GM18498 (cell line): ENCODE measurements around the gene SNTB2.

Experiments used
- ATAC-seq: cut with Tn5 transposase; IDR thresholded peaks from one replicate; pipeline ENCODE4 v1.9.1; 2021; ENCODE audit warnings: mild to moderate bottlenecking, moderate library complexity; ENCODE audit not compliant: unreplicated experiment

SNTB2 gene

GRCh38 chr16:69179328-69180010 lies 7.5 kb upstream of the SNTB2 start:
- no peak for ATAC-seq

DNA sequence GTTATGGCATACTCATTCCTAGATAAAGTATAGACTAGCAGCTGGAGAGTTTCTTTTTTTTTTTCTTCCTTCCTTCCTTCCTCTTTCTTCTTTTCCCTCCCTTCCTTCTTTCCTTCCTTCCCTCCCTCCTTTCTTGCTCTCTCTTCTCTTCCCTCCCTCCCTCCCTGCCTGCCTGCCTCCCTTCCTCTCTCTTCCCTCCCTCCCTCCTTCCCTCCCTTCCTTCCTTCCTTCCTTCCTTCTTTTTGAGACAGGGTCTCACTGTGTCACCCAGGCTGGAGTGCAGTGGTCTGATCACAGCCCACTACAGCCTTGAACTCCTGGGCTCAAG lies 7.0 kb upstream of the SNTB2 start:
- ATAC-seq, result no peak

DNA sequence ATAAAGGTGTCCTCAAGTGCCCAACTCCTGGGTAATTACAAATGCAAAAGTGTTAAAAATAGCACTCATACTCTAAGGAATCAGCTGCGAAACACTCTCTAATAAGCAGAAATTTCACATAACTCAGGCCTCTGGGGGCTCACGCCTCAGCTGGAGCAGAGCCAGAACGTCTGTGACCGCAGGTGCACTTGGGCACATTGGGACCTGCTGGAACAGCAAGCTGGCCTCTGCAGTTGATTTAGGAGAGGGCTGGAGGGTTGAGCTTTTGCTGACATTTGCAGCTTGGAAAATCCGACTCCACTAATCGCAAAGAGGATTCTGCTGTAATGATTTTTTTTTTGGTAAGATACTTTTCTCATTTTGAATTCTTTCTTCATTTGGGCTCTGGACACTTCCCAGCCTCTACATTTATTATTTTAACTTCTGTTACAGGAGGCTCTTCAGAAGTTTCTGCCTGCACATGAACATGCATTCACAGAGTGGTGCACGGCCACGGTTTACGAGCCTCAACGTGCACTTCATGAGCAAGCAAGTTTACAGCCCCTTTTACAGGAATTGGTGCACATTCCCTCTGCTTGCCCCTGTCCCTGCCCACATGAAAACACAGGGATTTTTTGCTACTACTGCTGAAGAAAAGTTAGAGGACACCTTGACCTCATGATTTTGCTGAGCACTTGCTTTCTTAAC lies 4.1 kb upstream of the SNTB2 start:
- no peak for ATAC-seq

DNA sequence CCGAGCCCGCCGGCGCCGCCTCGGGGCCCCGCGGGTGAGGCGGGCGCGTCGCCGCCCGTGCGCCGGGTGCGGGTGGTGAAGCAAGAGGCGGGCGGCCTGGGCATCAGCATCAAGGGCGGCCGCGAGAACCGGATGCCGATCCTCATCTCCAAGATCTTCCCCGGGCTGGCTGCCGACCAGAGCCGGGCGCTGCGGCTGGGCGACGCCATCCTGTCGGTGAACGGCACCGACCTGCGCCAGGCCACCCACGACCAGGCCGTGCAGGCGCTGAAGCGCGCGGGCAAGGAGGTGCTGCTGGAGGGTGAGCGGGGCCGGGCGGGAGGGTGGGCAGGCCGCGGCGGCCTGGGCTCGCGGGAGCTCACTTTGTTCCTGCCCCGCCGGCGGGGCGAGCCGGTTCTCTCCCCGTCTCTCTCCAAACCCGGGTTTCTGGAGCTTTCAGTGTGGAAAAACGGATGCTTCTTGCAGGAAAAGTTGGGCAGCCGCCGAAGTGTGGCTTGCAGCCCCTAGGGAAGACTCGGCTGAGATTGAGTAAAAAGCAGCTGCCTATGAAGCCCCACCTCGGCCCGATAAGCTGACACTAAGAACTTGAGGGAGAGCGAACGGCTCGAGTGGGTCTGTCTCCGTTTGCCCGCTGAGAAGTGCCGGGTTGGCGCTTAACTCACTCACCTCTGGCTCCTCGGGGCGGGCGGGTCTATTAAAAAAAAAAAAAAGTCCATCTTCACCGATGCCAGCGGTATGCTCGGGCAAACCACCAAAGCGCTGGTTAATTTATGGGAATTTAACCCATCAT lies 677 bp downstream of the SNTB2 start:
- ATAC-seq, result peak; percentile 30

GRCh38 chr16:69188236-69188549 lies 1.2 kb downstream of the SNTB2 start:
- no peak for ATAC-seq

GRCh38 chr16:69188716-69189115 lies 1.8 kb downstream of the SNTB2 start:
- no peak for ATAC-seq

DNA sequence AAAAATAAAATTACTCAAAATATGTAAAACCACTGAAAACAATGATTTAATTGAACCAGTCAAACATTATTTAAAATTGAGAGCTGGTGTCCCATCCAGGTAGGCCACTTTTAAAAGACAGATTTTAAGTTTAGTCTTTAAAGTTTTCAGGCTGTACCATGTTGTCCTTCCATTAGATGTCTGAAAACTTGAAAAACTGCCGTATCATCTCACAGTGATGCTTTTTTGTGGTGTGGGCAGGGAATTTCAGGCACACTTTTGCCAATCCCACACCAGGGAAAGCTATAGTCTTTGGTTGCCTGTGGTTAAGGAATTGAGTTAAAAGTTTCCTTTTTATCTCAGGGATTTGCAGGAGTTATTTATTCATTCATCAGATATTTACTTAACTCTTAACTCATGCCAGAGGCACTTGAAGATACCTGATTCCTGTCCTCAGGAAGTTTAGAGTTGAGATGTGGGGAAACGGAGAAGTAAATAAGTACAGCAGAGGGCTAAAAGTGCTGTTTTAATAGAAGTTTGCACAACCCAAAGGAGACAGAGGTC lies 3.2 kb downstream of the SNTB2 start:
- no peak for ATAC-seq

DNA sequence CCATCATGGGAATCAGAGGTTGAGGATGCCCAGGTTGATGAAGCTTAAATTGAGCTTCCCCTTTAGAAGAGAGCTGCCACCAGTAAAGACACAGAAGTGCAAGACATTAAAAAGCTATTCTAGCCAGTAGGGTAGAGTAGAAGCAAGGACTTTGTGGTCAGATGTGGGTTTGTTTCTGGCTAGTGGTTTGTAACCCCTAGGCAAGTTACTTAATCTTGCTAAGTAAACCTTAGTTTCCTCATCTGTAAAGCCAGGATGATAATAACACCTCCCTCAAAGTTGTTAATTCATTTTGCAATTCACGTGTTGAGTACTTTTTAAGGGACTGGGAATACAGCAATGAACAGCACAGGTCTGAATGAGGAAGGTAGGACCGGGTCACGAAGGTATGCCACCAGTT lies 3.6 kb downstream of the SNTB2 start:
- no peak for ATAC-seq

DNA sequence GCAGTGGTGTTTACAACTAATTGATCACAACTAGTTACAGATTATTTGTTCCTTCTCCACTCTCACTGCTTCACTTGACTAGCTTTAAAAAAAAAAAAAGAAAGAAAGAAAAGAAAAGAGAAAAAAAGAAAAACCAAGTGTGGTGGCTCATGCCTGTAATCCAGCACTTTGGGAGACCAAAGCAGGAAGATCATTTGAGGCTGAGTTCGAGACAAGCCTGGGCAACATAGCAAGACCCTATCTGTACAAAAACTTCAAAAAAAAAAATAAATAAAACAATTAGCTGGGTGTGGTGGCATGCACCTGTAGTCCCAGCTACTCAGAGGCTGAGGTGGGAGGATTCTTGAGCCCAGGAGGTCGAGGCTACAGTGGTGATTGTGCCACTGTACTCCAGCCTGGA lies 4.2 kb downstream of the SNTB2 start:
- ATAC-seq, result no peak

DNA sequence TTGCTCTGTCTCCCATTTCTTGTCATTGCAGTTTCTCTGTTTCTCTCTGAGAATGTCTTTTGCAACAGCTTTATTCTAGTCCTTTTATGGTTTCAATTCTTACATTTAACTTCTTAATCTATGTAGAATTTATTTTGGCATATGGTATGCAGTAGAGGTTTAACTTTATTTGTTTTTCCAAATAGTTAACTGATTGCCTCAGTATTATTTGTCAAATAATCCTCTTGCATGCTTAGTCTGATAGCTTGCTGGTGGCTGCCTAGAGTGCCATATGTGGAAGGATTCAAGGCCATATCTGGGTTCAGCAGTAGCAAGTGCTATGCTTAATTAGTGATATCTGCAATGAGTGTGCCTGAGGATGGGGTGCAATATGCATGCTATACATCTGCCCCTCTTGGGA lies 6.9 kb downstream of the SNTB2 start:
- no peak for ATAC-seq

DNA sequence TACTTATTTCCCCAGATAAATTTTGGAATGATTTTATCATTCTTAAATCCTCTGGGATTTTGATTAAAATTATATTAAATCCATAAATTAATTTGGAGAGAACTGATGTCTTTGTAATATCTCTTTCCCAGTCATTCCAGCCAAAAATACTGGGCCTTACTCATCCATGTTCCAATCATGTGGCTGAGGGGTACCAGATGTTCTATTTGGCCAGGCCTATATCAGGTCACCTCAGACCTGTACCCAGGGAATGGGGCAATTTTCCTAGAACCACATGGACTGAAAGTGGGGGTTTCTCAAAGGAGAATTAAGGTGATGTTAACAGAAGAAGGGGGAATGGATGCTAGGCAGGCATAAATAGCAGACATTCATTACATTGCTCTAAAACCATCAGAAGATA lies 7.5 kb downstream of the SNTB2 start:
- no peak for ATAC-seq

DNA sequence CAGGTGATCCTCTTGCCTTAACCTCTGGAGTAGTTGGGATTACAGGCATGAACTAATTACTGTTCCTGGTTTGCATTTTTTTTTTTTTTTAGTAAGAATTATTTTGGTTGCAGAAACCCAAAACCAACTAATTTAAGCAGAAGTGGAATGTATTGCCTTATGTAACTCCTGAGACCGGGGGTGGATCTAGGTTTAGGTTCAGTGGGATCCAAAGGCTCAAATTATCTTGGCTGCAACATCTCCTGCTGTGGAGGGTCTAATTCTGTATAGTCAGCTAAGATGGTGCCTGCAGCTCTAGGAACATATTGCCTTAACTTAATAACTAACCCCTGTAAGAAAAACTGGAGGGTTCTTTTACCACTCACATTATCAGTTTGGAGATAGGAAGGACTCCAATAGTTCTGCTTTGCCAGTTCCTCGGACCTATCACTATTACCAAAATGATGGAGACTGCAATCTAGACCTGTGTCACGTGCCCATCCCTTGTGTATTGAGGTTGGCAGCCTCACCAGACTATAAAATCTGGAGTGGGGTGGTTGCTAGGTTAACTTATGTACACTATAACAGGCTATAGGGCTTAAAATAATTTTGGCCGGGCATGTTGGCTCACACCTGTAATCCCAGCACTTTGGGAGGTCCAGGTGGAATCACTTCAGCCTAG lies 8.5 kb downstream of the SNTB2 start:
- ATAC-seq, result no peak

- no peak for ATAC-seq
Measured at GRCh38 chr16:69197573-69197972, 10.6 kb downstream of the SNTB2 start.

DNA sequence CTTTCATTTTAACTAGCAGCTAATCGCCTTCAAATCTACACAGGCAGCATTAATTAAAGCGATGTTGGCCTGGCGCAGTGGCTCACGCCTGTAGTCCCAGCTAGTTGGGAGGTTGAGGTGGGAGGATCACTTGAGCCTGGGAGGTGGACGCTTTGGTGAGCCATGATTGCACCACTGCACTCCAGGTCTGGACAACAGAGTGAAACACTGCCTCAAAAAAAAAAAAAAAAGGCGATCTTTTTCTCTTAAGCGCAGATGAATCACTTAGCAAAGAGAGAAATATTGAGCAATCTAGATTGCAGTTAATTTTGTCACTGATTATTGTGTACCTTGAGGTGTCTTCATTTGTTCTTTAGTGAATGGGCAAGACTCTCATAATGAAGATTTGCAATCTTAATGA lies 12.4 kb downstream of the SNTB2 start:
- ATAC-seq, result no peak

DNA sequence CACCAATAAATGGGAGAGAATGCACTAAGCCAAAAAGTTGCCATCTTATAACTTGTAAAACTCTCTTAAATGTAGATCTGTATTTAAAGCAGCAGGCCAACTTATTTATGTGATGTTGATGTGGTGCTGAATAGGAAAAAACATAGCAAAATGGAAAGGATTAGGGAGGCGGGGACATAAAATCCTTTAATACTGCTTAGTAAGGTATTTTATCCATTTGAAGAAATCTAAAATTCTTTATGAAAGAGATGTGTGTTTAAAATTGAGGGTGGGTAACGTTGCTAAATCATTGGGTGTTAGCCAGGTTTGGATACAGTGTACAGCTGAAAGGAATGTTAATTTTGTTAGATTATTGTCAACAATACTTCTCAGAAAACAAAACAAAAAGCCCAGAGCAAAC lies 14.3 kb downstream of the SNTB2 start:
- ATAC-seq, result no peak

DNA sequence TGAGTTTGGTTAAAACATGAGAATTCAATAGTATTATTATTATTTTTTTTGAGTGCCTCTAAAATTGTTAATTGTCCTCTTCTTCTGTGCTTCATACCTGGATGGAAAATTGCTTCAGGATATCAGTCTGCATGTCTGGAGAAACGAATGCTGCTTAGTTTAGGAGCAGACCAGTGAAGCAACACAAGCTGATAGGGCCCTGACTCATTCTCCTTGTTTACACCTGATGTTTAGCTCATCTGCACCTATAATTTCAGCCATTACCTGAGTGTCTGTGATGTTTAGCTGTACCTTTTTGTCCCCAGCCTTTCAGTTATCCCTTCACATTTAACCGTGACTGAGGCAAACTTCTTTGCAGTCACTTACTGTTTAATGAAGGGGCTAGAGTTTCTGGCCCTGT lies 14.8 kb downstream of the SNTB2 start:
- no peak for ATAC-seq

DNA sequence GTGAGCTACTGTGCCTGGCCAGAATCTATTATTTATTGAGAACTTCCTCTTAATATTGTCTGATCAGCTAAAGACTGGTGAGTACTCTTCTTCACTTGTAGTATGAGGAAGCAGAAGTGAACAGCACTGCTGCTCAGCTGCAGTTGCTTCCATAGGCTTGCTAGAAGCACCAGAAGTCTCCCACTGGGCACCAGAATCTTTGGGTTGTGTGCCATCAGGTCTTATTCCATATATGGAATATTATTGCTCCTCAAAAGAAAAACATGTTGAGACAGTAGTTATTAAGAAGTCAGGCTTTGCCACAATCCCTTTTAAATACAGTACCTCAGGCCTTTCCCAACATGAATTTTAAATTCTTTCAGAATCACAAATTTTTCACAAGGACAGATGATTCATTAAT lies 17.2 kb downstream of the SNTB2 start:
- no peak for ATAC-seq

GRCh38 chr16:69209735-69210134 lies 22.8 kb downstream of the SNTB2 start:
- ATAC-seq, result no peak

DNA sequence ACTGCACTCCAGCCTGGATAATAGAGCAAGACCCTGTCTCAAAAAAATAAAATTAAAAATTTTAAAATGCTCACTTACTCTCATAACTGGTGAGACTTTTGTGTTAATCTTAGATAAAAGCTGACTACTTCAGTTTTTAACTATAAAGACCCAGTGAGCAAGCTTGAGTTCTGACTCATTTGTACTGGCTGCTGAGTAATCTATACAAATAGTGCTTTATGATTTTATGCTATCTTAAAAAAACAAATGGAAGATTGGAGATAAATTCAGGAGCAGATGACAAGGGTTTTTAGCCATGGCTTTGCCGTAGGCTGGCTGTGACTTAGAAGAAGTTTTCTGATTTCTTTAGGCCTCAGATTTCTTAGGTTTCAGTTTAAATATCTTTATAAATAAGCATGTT lies 30.5 kb downstream of the SNTB2 start:
- ATAC-seq, result no peak

GRCh38 chr16:69219279-69219678 lies 32.3 kb downstream of the SNTB2 start:
- ATAC-seq, result no peak

- no peak for ATAC-seq
Measured at GRCh38 chr16:69223882-69224281, 36.9 kb downstream of the SNTB2 start.

DNA sequence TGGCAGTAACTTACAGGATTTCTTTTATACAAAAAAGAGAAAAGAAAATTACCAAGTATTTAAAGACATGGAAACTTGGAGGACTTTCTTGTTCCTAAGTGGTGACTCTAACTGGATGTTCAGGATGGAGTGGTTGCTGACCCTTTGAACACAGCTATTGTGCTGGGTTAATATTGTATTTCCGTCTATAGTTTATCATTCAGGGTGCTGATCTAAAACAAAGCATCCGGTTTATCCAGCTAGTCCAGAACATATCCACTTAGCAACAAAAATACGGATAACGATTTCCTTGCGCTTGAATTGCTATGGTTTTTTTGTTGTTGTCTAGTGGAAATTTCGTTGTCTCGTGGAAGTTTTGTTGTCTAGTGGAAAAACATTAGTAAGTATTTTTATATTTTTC lies 38.2 kb downstream of the SNTB2 start:
- no peak for ATAC-seq
